HG03571 (cell line): ENCODE results near the gene PRIMA1.

Experiments
- ATAC-seq: cut with Tn5 transposase; IDR thresholded peaks from one replicate; pipeline ENCODE4 v1.9.1; 2021; ENCODE audit not compliant: unreplicated experiment

PRIMA1 gene

DNA sequence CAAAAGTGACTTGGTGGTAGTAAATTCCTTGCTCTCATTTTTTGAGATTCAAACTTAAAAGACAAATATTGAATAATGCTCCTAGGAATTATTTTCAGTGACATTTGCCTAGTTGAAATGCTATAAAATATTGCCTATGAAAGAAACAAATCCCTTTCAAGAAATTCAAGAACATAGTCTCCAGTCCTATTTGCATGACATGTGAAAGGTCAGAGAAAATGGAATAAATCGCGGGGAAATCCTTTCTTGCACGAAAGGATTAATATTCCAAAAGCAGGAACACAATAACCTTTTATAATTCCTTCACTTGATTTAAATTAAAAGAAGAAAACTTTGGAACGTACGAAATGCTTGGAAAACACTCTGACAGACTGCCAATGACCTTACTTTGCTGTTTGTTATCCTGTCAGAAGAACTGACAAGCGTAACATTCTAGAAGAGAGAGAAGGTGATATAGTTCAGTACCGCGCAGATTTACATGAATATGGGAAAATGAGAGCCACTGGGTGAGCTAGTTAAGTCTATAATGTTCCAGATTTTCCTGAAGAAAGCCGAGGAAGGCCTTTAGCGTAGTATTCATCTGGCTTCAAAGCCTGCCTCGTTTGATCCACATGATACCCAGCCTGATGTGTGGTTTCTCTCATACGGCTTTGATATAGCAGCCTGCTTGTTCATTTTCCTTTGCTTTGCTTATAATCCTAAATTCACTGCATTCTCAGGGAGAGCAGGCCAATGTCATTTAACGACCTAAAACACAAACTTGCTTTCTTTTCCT lies 103.0 kb downstream of the PRIMA1 start:
- no peak for ATAC-seq

DNA sequence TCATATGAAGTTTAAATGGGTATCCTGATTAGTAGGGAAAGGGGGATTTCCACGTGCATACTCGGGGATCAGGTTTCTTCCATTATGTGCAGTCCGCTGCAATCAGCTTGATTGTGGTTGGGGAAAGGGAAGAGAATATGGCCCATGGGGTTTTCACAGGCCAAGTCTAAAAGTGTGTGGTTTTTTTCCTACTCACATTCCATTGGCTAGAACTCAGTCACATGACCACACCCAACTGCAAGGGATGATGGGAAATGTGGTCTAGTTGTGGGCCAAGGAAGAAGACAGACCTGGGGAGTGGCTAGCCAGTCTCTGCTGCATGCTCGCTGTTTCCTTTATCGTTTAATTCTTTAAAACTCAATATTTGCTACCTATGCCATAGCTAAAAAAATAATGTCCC lies 105.1 kb downstream of the PRIMA1 start:
- ATAC-seq = no peak

- ATAC-seq = no peak
Measured at GRCh38 chr14:93682459-93682858, 105.8 kb downstream of the PRIMA1 start.

GRCh38 chr14:93676416-93676958 lies 111.8 kb downstream of the PRIMA1 start:
- no peak for ATAC-seq

- ATAC-seq = no peak
Measured at GRCh38 chr14:93675651-93676050, 112.6 kb downstream of the PRIMA1 start.

DNA sequence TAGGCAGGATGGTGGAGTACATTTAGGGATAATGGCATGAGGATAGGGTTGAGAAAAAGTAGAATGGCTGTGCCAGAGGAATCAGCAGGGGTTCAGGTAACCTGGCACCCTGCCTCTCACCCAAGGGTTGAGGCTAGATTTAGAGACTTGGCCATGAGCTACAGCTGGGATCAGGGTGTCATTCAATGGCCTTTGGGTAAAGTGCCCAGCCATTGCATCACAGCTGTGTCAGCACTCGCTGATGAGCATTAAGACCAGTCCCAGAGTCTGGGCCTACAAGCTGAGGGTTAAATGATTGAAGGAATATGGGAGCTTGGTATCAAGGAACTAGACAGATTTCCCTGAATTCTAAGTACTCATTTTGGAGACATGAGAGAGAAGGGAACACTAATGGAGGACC lies 113.9 kb downstream of the PRIMA1 start:
- no peak for ATAC-seq

- ATAC-seq = no peak
Measured at GRCh38 chr14:93669632-93670031, 118.7 kb downstream of the PRIMA1 start.
